Stimulated activated CD8-positive, alpha-beta memory T cell treated with anti-CD3 and anti-CD28 coated beads, Interleukin-12 subunit alpha, Interleukin-12 subunit beta, amount 100 ng/mL, for 24 hours (primary cell): Measurements from ENCODE around the gene PPP1R10.
"Not testable (repeated sequence)": the region's sequence is repeated elsewhere in the genome, so short reads cannot be mapped to it uniquely, and the experiment has no call there.

Source experiments
- DNase-seq: peaks from one replicate; pipeline ENCODE4 v3.0.0-alpha.2; 2020; ENCODE audit errors: extremely low read depth

Gene PPP1R10

DNA sequence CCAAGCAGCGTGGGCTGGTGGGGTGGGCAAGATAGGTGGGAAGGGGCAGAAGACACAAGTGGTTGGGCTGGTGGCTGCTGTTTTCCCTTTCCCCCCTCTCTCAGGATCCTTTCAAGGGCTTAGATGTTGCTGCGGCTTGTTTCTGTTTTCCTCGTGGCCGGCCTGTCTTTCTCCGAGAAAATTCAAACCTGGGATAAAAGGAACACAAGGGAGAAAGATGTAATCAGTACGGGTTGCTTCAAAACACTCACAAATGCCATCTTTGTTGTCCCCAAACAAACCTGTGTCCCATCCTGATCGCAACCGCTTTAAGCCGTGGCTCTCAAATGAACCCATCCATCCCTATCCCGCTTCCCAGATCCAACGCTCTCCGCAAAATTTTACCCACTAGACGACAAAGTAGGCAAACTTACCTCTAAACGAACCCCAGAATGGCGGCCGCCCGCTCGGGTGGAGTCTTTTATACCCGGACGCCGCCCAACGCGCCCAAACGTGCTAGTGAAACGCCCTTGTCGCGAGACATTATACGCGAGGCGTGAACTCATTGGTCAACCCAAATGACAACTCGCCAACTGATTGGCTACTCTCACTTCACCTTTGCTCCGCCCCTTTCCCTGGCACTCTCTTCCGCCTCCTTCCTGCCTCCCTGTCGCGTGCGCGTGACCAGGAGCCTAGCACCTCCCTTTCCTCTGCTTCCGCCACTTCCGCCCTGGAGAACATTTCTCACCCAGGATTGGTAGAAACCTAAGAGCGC, at the start of gene PPP1R10:
TSS of gene PPP1R10 (minus strand) at position 433 of the 754 bp plus-strand sequence. CDS start 7,299 bp downstream, outside the sequence.
- DNase-seq = peak; percentile 96

DNA sequence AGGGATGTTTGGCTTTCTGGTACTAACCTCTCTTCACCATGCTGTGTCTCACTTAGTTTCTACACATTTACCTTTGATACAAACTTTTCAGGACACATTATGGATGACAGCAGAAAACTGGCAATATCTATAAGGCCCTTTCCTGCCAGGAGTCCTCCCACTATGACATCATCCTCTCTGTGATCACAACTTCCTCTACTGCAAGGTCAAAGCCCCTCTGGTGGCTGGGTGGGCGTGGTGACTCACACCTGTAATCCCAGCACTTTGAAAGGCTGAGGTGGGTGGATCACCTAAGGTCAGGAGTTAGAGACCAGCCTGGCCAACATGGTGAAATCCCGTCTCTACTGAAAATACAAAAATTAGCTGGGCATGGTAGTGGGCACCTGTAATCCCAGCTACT, 49.3 kb upstream of the PPP1R10 start:
- DNase-seq = not testable (repeated sequence)

DNA sequence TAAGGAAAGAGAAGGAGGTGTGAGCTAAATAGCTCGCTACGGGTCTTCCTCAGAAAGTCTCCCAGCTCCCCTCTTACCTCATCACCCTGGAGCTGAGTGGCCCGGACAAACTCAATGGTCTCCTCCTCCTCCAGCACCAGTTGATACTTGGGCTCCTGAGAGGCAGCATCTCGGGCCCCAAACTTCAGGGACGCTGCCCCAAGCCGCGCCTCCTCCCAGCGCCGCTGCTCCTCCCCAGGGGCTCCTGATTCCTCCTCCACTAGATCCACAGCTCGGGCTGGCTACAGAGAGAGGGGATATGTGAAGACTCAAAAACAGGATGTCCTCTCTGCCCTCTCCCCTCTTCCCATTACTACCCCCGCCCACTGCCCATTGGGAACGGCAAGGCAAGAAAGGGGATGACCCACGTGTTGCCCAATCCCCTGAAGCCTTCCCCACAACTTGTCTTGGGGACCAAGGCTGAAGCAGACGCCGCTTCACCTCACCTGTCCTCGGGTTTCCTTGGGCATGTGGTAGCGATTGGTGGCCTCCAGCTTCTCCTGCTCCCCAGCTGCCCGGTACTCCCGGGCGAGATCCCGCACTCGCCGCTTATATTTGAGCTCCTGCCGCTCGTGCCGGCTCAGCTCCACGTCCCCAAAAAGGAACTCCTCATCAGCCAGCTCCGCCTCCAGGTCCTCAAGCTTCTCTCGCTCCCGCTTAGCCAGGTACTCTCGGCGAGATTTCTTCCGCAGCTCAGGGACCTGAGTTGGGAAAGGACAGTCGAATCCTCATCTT, 48.1 kb upstream of the PPP1R10 start:
- DNase-seq = no peak

DNA sequence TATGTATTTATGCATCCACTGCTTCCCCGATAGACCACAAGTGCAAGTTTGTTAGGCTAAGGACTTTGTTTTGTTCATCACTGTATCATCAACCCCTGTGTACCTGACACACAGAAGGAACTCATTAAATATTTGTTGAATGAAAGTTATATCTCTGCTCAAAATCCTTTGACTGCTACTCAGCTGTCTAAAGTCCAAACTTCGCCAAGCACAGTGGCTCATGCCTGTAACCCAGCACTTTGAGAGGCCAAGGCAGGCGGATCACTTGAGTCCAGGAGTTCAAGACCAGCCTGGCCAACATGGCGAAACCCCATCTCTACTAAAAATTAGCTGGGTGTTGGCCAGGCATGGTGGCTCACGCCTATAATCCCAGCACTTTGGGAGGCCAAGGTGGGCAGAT, 40.9 kb upstream of the PPP1R10 start:
- DNase-seq = not testable (repeated sequence)

GRCh38 chr6:30657454-30657853, 40.4 kb upstream of the PPP1R10 start:
- no peak for DNase-seq

- no peak for DNase-seq
These were observed 39.5 kb upstream of the PPP1R10 start for GRCh38 chr6:30656513-30656912.

- no peak for DNase-seq
These were observed 38.7 kb upstream of the PPP1R10 start for GRCh38 chr6:30655743-30656094.

- DNase-seq = no peak
These were observed 38.0 kb upstream of the PPP1R10 start for GRCh38 chr6:30654798-30655742.

- no peak for DNase-seq
These were observed 34.1 kb upstream of the PPP1R10 start for GRCh38 chr6:30651143-30651542.

- peak; percentile 62 for DNase-seq
These were observed 30.4 kb upstream of the PPP1R10 start for GRCh38 chr6:30647242-30648116.

DNA sequence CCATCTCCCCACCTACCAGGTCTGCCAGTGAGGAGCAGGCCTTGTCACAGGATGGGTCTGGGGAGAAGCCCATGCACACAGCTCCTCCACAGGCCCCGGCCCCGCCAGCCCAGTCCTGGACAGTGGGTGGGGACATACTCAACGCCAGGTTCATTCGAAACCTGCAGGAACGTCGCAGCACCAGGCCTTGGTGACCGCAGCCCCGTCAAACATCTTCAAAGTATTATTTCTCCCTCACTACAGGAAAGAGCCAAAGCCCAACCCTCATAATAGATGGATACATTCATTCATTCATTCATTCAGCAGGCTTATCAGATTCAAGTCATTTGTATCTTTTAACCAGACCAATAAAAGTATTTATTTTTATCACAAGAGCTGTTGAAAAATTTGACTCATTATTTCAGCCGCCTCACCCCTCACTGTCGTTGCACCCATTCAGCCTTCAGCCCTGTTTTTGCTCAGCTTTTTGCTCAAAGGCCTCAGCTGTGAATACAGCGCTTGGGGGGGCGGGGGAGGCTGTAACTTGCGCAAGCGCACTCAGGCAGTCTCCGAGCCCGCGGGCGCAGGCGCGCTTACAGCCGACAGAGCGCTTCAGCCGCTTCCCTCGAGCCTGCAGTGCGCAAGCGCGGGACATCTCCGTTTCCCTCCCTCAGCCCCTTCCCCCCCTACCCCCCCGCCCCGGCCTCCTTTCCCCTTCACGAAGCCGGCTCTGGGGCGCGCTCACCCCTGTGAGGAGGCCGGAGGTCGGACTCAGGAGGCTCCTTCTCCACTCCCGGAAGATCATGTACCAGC, 29.6 kb upstream of the PPP1R10 start, which contains the start of gene C6orf136:
TSS of gene C6orf136 (plus strand) at position 684 of the 792 bp plus-strand sequence. CDS start at position 783, 99 bp downstream.
- DNase-seq = peak; percentile 82

GRCh38 chr6:30645989-30646388, 28.9 kb upstream of the PPP1R10 start:
- no peak for DNase-seq

GRCh38 chr6:30644769-30645168, 27.7 kb upstream of the PPP1R10 start:
- DNase-seq = no peak

GRCh38 chr6:30643656-30644055, 26.6 kb upstream of the PPP1R10 start:
- DNase-seq = no peak

DNA sequence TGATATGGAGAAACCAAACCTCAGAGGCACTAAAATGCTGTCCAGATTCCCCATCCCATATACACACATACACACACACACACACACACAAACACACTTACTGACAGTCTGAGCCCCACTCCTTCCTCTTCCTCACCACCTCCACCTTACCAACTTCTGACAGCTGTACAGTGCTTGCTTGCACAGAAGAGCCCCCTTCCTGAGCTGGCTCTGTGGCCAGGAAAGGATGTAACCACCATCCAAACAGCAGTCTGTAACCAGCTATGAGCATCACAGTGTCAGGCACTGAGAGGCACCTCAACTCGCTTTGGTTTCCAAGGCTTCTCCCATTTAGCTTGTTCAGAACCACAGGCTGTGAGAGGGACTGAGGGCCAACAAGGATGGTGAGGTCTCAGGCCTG, 24.0 kb upstream of the PPP1R10 start:
- no peak for DNase-seq

GRCh38 chr6:30640481-30640880, 23.4 kb upstream of the PPP1R10 start:
- no peak for DNase-seq

GRCh38 chr6:30635834-30636233, 18.8 kb upstream of the PPP1R10 start:
- no peak for DNase-seq

DNA sequence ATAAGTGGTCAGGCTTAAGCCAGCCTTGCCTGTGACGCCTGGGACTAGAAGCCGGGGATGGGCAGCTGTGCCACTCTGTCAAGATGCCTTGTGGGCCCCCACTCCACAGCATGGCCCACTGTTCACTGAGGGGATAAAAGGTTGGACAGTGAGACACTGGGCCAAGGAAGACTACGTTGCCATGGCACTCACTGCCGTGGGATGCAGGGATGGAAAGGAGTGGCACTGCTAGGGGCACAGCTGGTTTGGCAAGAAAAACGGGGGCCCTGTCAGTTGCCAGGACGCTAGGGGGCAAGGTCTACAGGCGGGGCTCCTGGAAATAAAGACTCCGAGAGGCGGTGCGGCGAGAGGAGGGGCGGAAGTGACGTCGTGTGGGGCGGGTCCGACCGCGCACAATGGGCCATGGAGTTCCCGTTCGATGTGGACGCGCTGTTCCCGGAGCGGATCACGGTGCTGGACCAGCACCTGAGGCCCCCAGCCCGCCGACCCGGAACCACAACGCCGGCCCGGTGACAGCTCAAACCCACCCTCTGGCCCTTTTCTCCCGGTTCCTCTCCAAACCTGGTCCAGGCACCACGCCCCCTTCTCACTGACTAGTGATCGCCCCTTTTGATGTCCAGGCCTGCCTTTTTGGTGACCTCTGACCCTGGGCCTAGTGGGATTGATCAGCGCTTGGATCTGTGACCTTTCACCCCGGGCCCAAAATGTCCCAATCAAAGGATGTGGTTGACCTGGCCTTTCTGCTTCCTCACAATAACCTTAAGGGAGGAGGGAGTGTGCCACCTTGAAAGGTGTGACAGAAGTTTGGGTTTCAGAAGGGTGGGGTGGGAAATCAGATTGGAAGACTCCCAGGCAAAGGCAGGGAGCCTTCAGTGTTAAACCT, 9.7 kb upstream of the PPP1R10 start, which contains the start of gene ATAT1:
TSS of gene ATAT1 (plus strand) at position 391 of the 883 bp plus-strand sequence.
- peak; percentile 73 for DNase-seq

DNA sequence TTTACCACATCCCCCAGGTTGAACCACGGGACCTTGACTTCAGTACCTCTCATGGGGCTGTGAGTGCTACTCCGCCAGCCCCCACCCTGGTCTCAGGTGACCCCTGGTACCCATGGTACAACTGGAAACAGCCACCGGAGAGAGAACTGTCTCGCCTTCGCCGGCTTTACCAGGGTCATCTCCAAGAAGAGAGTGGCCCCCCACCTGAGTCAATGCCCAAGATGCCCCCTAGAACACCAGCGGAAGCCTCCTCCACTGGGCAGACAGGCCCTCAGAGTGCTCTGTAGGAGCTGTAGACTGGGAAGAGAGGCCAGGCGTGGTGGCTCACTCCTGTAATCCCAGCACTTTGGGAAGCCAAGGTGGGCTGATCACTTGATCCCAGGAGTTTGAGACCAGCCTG, 8.5 kb upstream of the PPP1R10 start:
- DNase-seq = no peak
